Thoracic aorta (tissue), 2 donors: ENCODE measurements around the gene INPP5A. TPM values are rescaled to one million over a fixed set of nuclear protein-coding genes. Genes with fewer than 3 reads are reported as not detected.

Source experiments
- ATAC-seq: fragments of 150-250 bp; one replicate; pipeline ENCODE4 v1.8.0; 2017; ENCODE audit warnings: low read depth; ENCODE audit not compliant: insufficient number of reproducible peaks, low FRiP score
- DNase-seq: peaks from one replicate; pipeline ENCODE4 v3.0.0-alpha.2; 2020; ENCODE audit warnings: low spot score
- H3K27ac ChIP-seq, 2 donors: fragments of 200-600 bp; sonication (generic); 1 replicate in 1 of 2; 2 replicates in 1 of 2; pipeline ENCODE4 v1.5.1; 2016; ENCODE audit warnings: mild to moderate bottlenecking in 2 of 2, moderate library complexity in 2 of 2
- H3K27me3 ChIP-seq: fragments of 200-600 bp; sonication (generic); replicated peaks from 2 replicates; pipeline ENCODE4 v1.6.0; 2016; ENCODE audit warnings: mild to moderate bottlenecking; ENCODE audit not compliant: insufficient read depth
- H3K36me3 ChIP-seq: fragments of 200-600 bp; sonication (generic); one replicate; pipeline ENCODE4 v1.5.1; 2016
- H3K4me1 ChIP-seq, 2 donors: fragments of 200-600 bp; sonication (generic); 1 replicate in 1 of 2; 2 replicates in 1 of 2; pipeline versions ENCODE4 v1.5.1 to v1.6.0; 2016; ENCODE audit warnings: low read depth in 2 of 2, mild to moderate bottlenecking in 1 of 2; ENCODE audit not compliant: control insufficient read depth in 1 of 2
- H3K4me3 ChIP-seq: fragments of 200-600 bp; sonication (generic); 2 replicates; pipeline ENCODE4 v1.5.1; 2016; ENCODE audit warnings: mild to moderate bottlenecking
- H3K9me3 ChIP-seq: fragments of 200-600 bp; sonication (generic); 2 replicates; pipeline ENCODE4 v1.5.1; 2016
- CTCF ChIP-seq: fragments of 200-600 bp; sonication (generic); IDR thresholded peaks from one replicate; pipeline ENCODE4 v1.5.1; 2019; ENCODE audit warnings: antibody characterized with exemption
- total RNA-seq, 2 donors: library from RNA; depleted of rRNA; stranded (reverse); fragments of >200 nt; gene quantifications; one replicate each; pipeline versions ENCODE4 v1.1.0 to v1.2.3, GENCODE V29; 2016

The INPP5A gene
- total RNA-seq, 2 donors from 2014 or later = 120 to 142 TPM

GRCh38 chr10:132650611-132651250, 113.1 kb downstream of the INPP5A start:
- Histone ChIP-seq H3K27me3 (no peaks in the 10 kb centered on the region), H3K36me3 (peaks cover 21% of the 10 kb centered on the region), H3K27ac (no peak overlapping the region), H3K4me1 (no peaks in the 10 kb centered on the region), H3K9me3 (no peaks in the 10 kb centered on the region), H3K4me3 (no peak overlapping the region)
- DNase-seq (no peak), ATAC-seq (no peak)
- no peak for TF ChIP-seq CTCF

- Histone ChIP-seq H3K4me3 (no peak overlapping the region), H3K4me1 (no peaks in the 10 kb centered on the region), H3K27me3 (no peaks in the 10 kb centered on the region), H3K27ac (no peak overlapping the region), H3K36me3 (peaks cover 21% of the 10 kb centered on the region), H3K9me3 (no peaks in the 10 kb centered on the region)
- no peak for TF ChIP-seq CTCF
- DNase-seq = no peak
- ATAC-seq = no peak
Observed at GRCh38 chr10:132651511-132652029, 114.0 kb downstream of the INPP5A start.

GRCh38 chr10:132652446-132652845, 114.9 kb downstream of the INPP5A start:
- Histone ChIP-seq H3K27me3 (no peaks in the 10 kb centered on the region), H3K4me3 (no peak overlapping the region), H3K27ac (no peak overlapping the region), H3K36me3 (peaks cover 21% of the 10 kb centered on the region), H3K4me1 (no peaks in the 10 kb centered on the region), H3K9me3 (no peaks in the 10 kb centered on the region)
- DNase-seq (no peak), ATAC-seq (no peak)
- no peak for TF ChIP-seq CTCF

GRCh38 chr10:132652936-132653590, 115.5 kb downstream of the INPP5A start:
- Histone ChIP-seq H3K4me1 (no peaks in the 10 kb centered on the region), H3K36me3 (peaks cover 21% of the 10 kb centered on the region), H3K27me3 (no peaks in the 10 kb centered on the region), H3K4me3 (no peak overlapping the region), H3K27ac (no peak overlapping the region), H3K9me3 (no peaks in the 10 kb centered on the region)
- ATAC-seq (no peak), DNase-seq (no peak)
- TF ChIP-seq CTCF = no peak

- DNase-seq (no peak), ATAC-seq (no peak)
- H3K27ac ChIP-seq = no peak overlapping the region
Observed at GRCh38 chr10:132653721-132654120, 116.1 kb downstream of the INPP5A start.

More at GRCh38 chr10:132653721-132654120, 116.1 kb downstream of the INPP5A start:
- Histone ChIP-seq H3K27me3 (no peaks in the 10 kb centered on the region), H3K4me3 (no peak overlapping the region), H3K36me3 (peaks cover 22% of the 10 kb centered on the region), H3K4me1 (no peaks in the 10 kb centered on the region), H3K9me3 (no peaks in the 10 kb centered on the region)
- no peak for TF ChIP-seq CTCF
